Measurements from ENCODE around the gene HERC4.

The HERC4 gene

DNA sequence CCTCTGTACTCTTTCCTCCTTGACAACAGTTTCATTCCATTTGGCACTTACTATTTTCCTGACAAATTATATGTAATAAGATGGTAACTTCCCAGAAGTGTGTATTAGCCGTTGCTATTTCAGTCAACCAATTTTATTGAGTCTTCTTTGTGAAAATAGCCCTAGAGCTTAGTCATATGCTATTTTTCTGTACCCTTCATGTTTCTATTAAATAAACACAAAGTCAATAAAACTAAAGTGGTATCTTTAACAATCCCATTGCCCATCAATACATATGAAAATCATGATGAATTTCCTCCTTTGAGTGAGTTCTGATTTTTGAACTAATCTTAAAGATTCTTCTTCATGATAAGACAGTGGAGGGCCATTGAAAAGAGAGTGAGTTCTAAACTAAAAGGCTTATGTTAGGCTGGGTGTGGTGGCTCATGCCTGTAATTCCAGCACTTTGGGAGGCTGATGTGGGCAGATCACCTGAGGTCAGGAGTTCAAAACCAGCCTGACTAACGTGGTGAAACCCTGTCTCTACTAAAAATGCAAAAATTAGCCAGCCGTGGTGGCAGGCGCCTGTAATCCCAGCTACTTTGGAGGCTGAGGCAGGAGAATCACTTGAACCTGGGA, 28.3 kb upstream of the HERC4 start:
- no peaks in the 10 kb centered on the region for H3K4me1 ChIP-seq (ENCODE audit: insufficient read depth, low read length, severe bottlenecking)
- no peak for TF ChIP-seq EZH2 (IDR thresholded peaks at IDR 0.05; ENCODE audit: borderline replicate concordance, low read length)
- TF ChIP-seq, protein P1, sequence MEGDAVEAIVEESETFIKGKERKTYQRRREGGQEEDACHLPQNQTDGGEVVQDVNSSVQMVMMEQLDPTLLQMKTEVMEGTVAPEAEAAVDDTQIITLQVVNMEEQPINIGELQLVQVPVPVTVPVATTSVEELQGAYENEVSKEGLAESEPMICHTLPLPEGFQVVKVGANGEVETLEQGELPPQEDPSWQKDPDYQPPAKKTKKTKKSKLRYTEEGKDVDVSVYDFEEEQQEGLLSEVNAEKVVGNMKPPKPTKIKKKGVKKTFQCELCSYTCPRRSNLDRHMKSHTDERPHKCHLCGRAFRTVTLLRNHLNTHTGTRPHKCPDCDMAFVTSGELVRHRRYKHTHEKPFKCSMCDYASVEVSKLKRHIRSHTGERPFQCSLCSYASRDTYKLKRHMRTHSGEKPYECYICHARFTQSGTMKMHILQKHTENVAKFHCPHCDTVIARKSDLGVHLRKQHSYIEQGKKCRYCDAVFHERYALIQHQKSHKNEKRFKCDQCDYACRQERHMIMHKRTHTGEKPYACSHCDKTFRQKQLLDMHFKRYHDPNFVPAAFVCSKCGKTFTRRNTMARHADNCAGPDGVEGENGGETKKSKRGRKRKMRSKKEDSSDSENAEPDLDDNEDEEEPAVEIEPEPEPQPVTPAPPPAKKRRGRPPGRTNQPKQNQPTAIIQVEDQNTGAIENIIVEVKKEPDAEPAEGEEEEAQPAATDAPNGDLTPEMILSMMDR (IDR thresholded peaks at IDR 0.05; ENCODE audit: low read length), result no peak
- no peak overlapping the region for H3K4me2 ChIP-seq (ENCODE audit: low read length)
- H3K36me3 ChIP-seq (ENCODE audit: insufficient read depth, low read length), result no peaks in the 10 kb centered on the region
- H3K27ac ChIP-seq (ENCODE audit: low read depth, low read length, poor library complexity, severe bottlenecking), result no peak overlapping the region
- H3K4me3 ChIP-seq (ENCODE audit: low read depth, low read length, poor library complexity, severe bottlenecking), result no peak overlapping the region
- no peak overlapping the region for H2AFZ ChIP-seq (ENCODE audit: low read length)
- no peaks in the 10 kb centered on the region for H3K9me2 ChIP-seq (ENCODE audit: low read depth, low read length)
- H3K79me2 ChIP-seq (ENCODE audit: insufficient read depth, low read length), result no peaks in the 10 kb centered on the region
- no peaks in the 10 kb centered on the region for H3K27me3 ChIP-seq (ENCODE audit: insufficient read depth, low read length)
- no peak overlapping the region for H3K9ac ChIP-seq (ENCODE audit: low read length)
- no peaks in the 10 kb centered on the region for H3F3A ChIP-seq (ENCODE audit: insufficient read depth, low read length)
- H4K20me1 ChIP-seq (ENCODE audit: insufficient read depth, low read length), result no peaks in the 10 kb centered on the region
- H3K9me3 ChIP-seq (ENCODE audit: low read length), result no peaks in the 10 kb centered on the region

DNA sequence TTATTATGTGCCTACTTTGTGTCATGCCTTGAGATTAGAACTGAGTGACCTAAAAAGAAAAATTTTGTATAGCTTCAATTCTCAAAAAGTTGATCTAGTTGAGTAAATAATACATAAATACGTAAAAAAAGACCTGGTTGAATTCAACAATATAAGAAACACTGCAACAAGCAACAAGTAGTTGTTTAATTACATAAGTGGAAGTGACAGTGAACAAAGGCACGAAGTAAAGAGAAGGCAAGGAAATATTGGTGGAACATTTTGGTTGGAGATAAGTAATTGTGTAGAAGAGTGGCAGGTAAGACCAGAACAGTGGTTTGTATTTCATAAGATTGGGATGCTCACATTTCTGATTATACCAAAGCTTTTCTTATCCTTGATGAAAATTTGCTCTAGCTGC, 26.0 kb upstream of the HERC4 start:
- Histone ChIP-seq H3K79me2 (ENCODE audit: insufficient read depth, low read length) (no peaks in the 10 kb centered on the region), H2AFZ (ENCODE audit: low read length) (no peak overlapping the region), H3K4me2 (ENCODE audit: low read length) (no peak overlapping the region), H3K4me1 (ENCODE audit: insufficient read depth, low read length, severe bottlenecking) (no peaks in the 10 kb centered on the region), H3K9me3 (ENCODE audit: low read length) (no peaks in the 10 kb centered on the region), H3K27ac (ENCODE audit: low read depth, low read length, poor library complexity, severe bottlenecking) (no peak overlapping the region), H3K27me3 (ENCODE audit: insufficient read depth, low read length) (no peaks in the 10 kb centered on the region), H3F3A (ENCODE audit: insufficient read depth, low read length) (no peaks in the 10 kb centered on the region), H3K9me2 (ENCODE audit: low read depth, low read length) (no peaks in the 10 kb centered on the region), H3K36me3 (ENCODE audit: insufficient read depth, low read length) (no peaks in the 10 kb centered on the region), H3K4me3 (ENCODE audit: low read depth, low read length, poor library complexity, severe bottlenecking) (no peak overlapping the region), H3K9ac (ENCODE audit: low read length) (no peak overlapping the region), H4K20me1 (ENCODE audit: insufficient read depth, low read length) (no peaks in the 10 kb centered on the region)
- TF ChIP-seq, protein P1 (IDR thresholded peaks at IDR 0.05; ENCODE audit: low read length), result no peak
- TF ChIP-seq EZH2 (IDR thresholded peaks at IDR 0.05; ENCODE audit: borderline replicate concordance, low read length), result no peak

DNA sequence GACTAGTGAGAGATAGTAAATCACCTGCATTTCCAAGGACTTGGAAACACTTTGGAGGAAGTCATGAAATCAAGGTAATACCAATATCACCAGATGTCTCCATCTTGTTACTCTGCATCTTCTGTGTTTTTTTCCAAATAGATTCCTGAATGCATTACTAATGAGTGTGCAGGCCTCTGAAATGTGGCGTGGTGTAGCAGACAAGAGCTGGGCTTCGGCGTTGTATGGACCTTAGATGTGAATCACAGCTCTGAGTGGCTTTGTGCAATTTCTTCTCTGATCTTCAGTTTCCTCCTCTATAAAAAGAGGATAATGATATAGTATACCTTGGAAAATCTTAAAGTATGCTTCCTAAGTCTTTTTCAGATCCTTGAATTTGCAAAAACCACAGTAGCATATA, 24.7 kb upstream of the HERC4 start:
- H3K4me2 ChIP-seq (ENCODE audit: low read length), result no peak overlapping the region
- H3K36me3 ChIP-seq (ENCODE audit: insufficient read depth, low read length), result no peaks in the 10 kb centered on the region
- no peaks in the 10 kb centered on the region for H3K27me3 ChIP-seq (ENCODE audit: insufficient read depth, low read length)
- no peaks in the 10 kb centered on the region for H3F3A ChIP-seq (ENCODE audit: insufficient read depth, low read length)
- no peaks in the 10 kb centered on the region for H4K20me1 ChIP-seq (ENCODE audit: insufficient read depth, low read length)
- H2AFZ ChIP-seq (ENCODE audit: low read length), result no peak overlapping the region
- no peaks in the 10 kb centered on the region for H3K9me3 ChIP-seq (ENCODE audit: low read length)
- no peak overlapping the region for H3K4me3 ChIP-seq (ENCODE audit: low read depth, low read length, poor library complexity, severe bottlenecking)
- no peaks in the 10 kb centered on the region for H3K79me2 ChIP-seq (ENCODE audit: insufficient read depth, low read length)
- no peaks in the 10 kb centered on the region for H3K9me2 ChIP-seq (ENCODE audit: low read depth, low read length)
- no peaks in the 10 kb centered on the region for H3K4me1 ChIP-seq (ENCODE audit: insufficient read depth, low read length, severe bottlenecking)
- no peak overlapping the region for H3K27ac ChIP-seq (ENCODE audit: low read depth, low read length, poor library complexity, severe bottlenecking)
- H3K9ac ChIP-seq (ENCODE audit: low read length), result no peak overlapping the region
- no peak for TF ChIP-seq EZH2 (IDR thresholded peaks at IDR 0.05; ENCODE audit: borderline replicate concordance, low read length)
- TF ChIP-seq, protein P1 (IDR thresholded peaks at IDR 0.05; ENCODE audit: low read length), result no peak
